ENCODE results near the gene DYNC1I2.

The DYNC1I2 gene

DNA sequence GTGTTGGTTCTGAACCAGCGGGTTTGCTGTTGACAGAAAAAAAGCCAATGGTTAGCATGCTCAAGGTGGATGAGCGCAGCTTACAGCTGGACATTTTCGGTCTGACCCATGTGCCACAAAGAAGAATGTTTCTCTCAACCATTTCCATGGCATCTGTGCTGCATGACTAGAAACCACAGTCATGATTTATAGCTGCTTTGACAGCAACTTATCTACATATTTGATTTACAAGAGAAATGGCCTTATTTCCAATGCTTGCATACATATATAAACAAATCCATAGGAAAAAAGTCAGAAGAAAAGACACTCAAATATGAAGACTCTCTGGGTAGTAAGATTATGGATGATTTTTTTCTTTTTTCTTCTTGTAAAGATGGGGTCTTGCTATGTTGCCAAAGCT lies 98.2 kb downstream of the DYNC1I2 start:
- DNase-seq, result no peak

DNA sequence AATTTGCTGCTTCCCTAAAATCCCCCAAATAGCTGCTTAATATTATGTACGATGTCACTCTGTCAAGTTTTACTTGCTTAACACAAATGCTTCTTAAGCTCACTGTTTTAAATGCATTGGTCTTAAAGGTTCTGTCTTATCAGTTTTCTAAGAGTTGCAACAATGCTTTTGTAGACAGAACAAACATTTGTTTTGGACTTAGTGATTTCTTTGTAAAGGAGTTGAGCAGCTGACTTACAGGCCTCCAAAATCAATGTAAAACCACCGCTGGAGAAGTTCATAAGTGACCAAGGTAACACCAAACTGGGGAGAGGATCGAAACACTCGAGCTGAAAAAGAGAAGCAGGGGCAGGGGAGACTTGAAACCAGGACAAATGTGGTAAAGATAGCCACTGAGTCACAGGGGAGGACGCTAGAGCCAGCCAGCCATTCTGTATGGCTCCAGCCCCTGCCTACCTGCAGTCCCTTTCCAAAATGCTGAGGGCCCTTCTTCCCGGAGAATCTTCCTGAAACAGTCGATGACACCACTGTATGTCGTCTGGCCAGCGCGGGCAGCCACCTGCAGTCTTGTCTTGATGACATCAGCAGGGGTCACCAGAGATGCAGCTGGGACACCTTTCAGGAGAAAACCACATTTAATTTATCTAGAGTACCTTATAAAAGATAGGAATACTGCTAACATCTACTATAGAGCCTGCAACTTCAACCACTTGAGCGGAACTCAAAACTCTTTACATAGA lies 100.2 kb downstream of the DYNC1I2 start:
- DNase-seq, result no peak

DNA sequence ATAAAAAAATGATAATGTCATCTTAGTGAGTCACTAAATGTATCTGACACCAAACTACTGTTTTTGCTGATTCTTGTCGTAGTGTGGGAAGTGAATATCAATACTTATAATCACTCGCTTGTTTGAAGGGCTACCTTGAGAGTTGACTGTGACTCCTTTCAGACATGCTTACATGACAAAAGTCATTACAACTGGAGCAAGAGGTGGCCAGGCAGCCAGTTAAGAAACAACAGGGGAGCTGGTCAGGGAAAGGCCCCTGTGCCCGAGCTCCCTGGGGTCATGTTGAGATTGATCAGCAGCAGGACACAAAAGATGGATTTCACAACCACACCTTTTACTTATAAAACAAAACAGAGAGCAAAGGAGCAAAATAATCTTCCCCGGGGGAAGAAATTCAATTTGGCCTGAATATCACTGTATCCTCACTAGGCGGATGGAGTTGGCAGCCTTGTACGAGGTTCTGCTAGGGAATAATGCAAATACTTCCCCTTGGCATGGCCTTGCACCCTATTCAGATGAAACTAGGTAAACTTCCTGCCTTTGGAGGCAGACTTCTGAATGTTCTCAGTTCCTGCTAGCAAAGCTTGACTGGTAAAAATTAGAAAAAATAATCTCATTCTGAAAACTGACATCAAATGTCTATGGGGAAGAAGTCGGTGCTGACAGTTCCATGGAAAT lies 101.2 kb downstream of the DYNC1I2 start:
- no peak for DNase-seq

DNA sequence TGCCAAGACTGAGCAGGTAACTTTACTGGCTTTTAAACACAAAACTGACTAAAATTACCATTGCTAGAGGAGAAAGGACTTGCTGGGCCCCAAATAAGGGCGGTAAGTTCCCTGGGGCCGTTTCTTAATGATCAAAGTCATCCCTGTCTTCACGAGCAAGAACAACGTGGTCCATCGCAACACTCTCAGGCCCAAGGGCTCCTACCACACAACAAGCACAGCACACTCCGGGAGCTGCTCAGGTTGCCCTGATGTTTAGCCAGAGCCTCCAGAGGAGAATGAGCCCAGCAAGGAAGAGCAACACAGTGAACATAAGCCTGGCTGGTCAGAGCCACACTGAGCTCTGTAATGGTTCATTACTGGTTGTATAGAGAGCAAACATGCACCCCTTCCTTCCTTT lies 102.7 kb downstream of the DYNC1I2 start:
- DNase-seq, result no peak

GRCh38 chr2:171791361-171791760 lies 104.1 kb downstream of the DYNC1I2 start:
- no peak for DNase-seq

GRCh38 chr2:171792157-171792556 lies 104.9 kb downstream of the DYNC1I2 start:
- no peak for DNase-seq

GRCh38 chr2:171792886-171793580 lies 105.8 kb downstream of the DYNC1I2 start:
- DNase-seq, result no peak

DNA sequence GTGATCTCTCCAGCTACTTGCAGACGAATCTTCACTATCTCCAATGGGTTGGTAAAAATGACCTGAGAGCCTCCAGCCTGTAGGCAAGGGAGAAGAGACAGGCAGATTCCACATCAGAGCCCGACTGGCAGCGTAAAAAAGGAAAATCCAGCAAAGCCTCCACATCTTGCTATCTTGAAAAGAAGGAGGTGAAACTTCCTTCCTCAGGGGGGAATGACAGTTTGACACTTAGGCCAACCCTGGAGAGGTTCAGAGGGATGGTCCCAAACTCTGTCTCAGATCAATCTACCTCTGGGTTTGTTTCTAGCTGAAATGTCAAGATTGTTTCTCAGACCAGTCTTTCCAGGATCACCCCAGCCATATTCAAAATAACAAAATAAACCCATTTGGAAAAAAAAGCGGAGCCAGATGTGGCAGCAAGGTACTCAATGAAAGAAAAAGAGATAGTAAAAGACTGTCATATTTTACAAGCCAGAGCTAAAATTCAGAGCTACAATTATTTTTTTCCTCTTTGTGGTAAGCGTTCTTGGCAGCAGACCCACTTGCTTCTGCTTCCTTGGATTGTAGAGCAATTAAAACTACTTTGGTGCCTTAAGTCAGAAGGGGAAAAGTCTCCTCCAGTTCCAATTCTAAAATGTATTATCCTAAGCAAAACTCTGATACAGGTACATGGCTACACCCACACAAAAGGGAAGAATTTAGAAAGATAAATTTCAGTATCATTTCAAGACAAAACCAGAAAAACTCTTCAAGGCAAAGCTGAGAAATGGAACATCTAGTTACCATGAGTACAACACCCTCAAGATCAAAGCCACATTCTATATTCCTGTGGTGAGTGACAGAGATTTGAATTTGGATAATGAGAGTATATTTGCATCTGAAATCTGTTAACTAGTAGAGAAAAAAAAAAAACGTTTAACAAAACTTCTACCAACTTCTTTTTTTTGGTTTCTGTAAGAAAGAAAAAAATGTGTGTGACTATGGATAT lies 106.7 kb downstream of the DYNC1I2 start:
- no peak for DNase-seq

- DNase-seq, result no peak
Measured at GRCh38 chr2:171794918-171795317, 107.6 kb downstream of the DYNC1I2 start.
